ENCODE data around the gene FLT1.

FLT1 gene

GRCh38 chr13:28306325-28306724 is 188.6 kb downstream of the FLT1 start:
- DNase-seq (ENCODE audit: low read depth in 2 of 2), result no peak
- H3K4me3 ChIP-seq (replicated peaks in 1 of 2; ENCODE audit: low read depth in 2 of 2, low read length in 2 of 2), result no peak overlapping the region
- no peak for TF ChIP-seq CTCF (IDR thresholded peaks at IDR 0.05; ENCODE audit: low read depth, low read length)

- no peak for TF ChIP-seq CTCF (IDR thresholded peaks at IDR 0.05; ENCODE audit: low read depth, low read length)
- H3K4me3 ChIP-seq (replicated peaks in 1 of 2; ENCODE audit: low read depth in 2 of 2, low read length in 2 of 2), result no peak overlapping the region
- DNase-seq (ENCODE audit: low read depth in 2 of 2), result no peak
Measured at GRCh38 chr13:28301839-28302238, 193.1 kb downstream of the FLT1 start.

GRCh38 chr13:28299916-28300315 is 195.0 kb downstream of the FLT1 start:
- TF ChIP-seq CTCF (IDR thresholded peaks at IDR 0.05; ENCODE audit: low read depth, low read length), result no peak
- no peak overlapping the region for H3K4me3 ChIP-seq (replicated peaks in 1 of 2; ENCODE audit: low read depth in 2 of 2, low read length in 2 of 2)
- DNase-seq (ENCODE audit: low read depth in 2 of 2), result no peak

- no peak overlapping the region for H3K4me3 ChIP-seq (replicated peaks in 1 of 2; ENCODE audit: low read depth in 2 of 2, low read length in 2 of 2)
- DNase-seq (ENCODE audit: low read depth in 2 of 2), result no peak
- no peak for TF ChIP-seq CTCF (IDR thresholded peaks at IDR 0.05; ENCODE audit: low read depth, low read length)
Measured at GRCh38 chr13:28297341-28297740, 197.6 kb downstream of the FLT1 start.

GRCh38 chr13:28286263-28286662 is 208.7 kb downstream of the FLT1 start:
- no peak overlapping the region for H3K4me3 ChIP-seq (replicated peaks in 1 of 2; ENCODE audit: low read depth in 2 of 2, low read length in 2 of 2)
- TF ChIP-seq CTCF (IDR thresholded peaks at IDR 0.05; ENCODE audit: low read depth, low read length), result no peak
- no peak for DNase-seq (ENCODE audit: low read depth in 2 of 2)

- H3K4me3 ChIP-seq (replicated peaks in 1 of 2; ENCODE audit: low read depth in 2 of 2, low read length in 2 of 2), result no peak overlapping the region
- TF ChIP-seq CTCF (IDR thresholded peaks at IDR 0.05; ENCODE audit: low read depth, low read length), result no peak
- no peak for DNase-seq (ENCODE audit: low read depth in 2 of 2)
Measured at GRCh38 chr13:28283600-28283999, 211.3 kb downstream of the FLT1 start.

- H3K4me3 ChIP-seq (replicated peaks in 1 of 2; ENCODE audit: low read depth in 2 of 2, low read length in 2 of 2), result no peak overlapping the region
- DNase-seq (ENCODE audit: low read depth in 2 of 2), result no peak
- no peak for TF ChIP-seq CTCF (IDR thresholded peaks at IDR 0.05; ENCODE audit: low read depth, low read length)
Measured at GRCh38 chr13:28282451-28282850, 212.5 kb downstream of the FLT1 start.

Measured in cardiac fibroblast (primary cell).